Stimulated activated memory B cell treated with anti-CD40 and anti-IgM and Interleukin-4, amounts not matched to agents 10 μg/mL and 1 μg/mL and 100 μg/mL, for 72 hours (primary cell): ENCODE measurements around the gene KNSTRN.

ENCODE experiments used
- ATAC-seq: fragments of 150-1000 bp; cut with Tn5 transposase; 2 replicates; pipeline ENCODE4 v1.10.0; 2021
- H3K27ac Mint-ChIP-seq: one replicate; pipeline ENCODE4 v1.8.0; 2022; ENCODE audit warnings: mild to moderate bottlenecking, mixed read lengths
- H3K27me3 Mint-ChIP-seq: one replicate; pipeline ENCODE4 v1.8.0; 2022; ENCODE audit warnings: mixed read lengths
- H3K36me3 Mint-ChIP-seq: one replicate; pipeline ENCODE4 v1.8.0; 2022; ENCODE audit warnings: mixed read lengths
- H3K4me1 Mint-ChIP-seq: one replicate; pipeline ENCODE4 v1.8.0; 2022; ENCODE audit warnings: mixed read lengths
- H3K4me3 Mint-ChIP-seq: one replicate; pipeline ENCODE4 v1.8.0; 2022; ENCODE audit warnings: mild to moderate bottlenecking, moderate library complexity, mixed read lengths
- H3K9me3 Mint-ChIP-seq: one replicate; pipeline ENCODE4 v1.8.0; 2022; ENCODE audit warnings: mixed read lengths

The KNSTRN gene

DNA sequence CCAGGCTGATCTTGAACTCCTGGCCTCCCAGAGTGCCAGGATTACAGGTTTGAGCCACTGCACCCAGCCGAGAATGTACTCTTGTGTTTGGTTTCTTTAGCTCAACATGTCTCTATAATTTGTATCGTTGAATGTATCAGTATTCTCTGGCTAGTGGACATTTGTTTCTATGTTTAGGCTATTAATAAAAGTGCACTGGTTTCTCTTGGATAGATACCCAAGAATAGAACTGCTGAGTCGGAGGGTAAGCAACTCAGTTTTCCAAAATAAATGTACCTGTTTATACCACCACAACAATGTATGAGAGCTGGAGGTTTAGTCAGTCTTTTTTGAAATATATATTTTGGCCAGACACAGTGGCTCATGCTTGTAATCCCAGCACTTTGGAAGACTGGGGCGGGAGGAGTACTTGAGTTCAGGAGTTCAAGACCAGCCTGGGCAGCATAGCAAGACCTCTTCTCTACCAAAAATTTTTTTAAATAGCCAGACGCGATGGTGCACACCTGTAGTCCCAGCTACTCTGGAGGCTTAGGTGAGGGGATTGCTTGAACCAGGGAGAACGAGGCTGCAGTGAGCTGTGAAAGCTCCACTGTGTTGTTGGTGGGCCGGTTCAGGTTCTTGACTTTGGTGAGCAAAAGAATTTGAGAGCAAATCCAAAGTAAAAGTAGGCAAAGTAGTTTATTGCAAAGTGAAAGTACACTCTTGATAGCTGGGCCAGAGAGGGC, 15.3 kb downstream of the KNSTRN start:
- peaks cover 15% of the 10 kb centered on the region for H3K4me1 Mint-ChIP-seq
- ATAC-seq = no peak
- H3K27ac Mint-ChIP-seq = peak overlapping the region; percentile 3
- no peaks in the 10 kb centered on the region for H3K27me3 Mint-ChIP-seq
- peaks cover 10% of the 10 kb centered on the region for H3K36me3 Mint-ChIP-seq
- H3K4me3 Mint-ChIP-seq = peak overlapping the region; percentile 30
- no peaks in the 10 kb centered on the region for H3K9me3 Mint-ChIP-seq

GRCh38 chr15:40398413-40398873, 15.9 kb downstream of the KNSTRN start:
- Mint-ChIP-seq H3K27ac (peak overlapping the region; percentile 3), H3K4me3 (peak overlapping the region; percentile 22), H3K4me1 (peaks cover 15% of the 10 kb centered on the region), H3K27me3 (no peaks in the 10 kb centered on the region), H3K9me3 (no peaks in the 10 kb centered on the region), H3K36me3 (peaks cover 5% of the 10 kb centered on the region)
- ATAC-seq = peak; percentile 93

DNA sequence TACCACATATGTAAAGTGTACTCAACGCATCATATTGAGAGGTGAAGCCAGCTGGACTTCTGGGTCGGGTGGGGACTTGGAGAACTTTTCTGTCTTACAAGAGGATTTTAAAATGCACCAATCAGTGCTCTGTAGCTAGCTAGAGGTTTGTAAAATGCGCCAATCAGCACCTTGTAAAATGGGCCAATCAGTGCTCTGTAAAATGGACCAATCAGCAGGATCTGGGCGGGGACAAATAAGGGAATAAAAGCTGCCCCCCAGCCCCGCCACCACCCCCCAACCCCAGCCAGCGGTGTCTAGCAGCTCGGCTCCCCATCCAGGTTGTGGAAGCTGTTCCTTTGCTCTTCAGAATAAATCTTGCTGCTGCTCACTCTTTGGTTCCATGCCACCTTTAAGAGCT, 16.8 kb downstream of the KNSTRN start:
- H3K4me1 Mint-ChIP-seq = peaks cover 15% of the 10 kb centered on the region
- no peaks in the 10 kb centered on the region for H3K9me3 Mint-ChIP-seq
- no peak overlapping the region for H3K4me3 Mint-ChIP-seq
- no peaks in the 10 kb centered on the region for H3K36me3 Mint-ChIP-seq
- no peak overlapping the region for H3K27ac Mint-ChIP-seq
- no peak for ATAC-seq
- no peaks in the 10 kb centered on the region for H3K27me3 Mint-ChIP-seq

DNA sequence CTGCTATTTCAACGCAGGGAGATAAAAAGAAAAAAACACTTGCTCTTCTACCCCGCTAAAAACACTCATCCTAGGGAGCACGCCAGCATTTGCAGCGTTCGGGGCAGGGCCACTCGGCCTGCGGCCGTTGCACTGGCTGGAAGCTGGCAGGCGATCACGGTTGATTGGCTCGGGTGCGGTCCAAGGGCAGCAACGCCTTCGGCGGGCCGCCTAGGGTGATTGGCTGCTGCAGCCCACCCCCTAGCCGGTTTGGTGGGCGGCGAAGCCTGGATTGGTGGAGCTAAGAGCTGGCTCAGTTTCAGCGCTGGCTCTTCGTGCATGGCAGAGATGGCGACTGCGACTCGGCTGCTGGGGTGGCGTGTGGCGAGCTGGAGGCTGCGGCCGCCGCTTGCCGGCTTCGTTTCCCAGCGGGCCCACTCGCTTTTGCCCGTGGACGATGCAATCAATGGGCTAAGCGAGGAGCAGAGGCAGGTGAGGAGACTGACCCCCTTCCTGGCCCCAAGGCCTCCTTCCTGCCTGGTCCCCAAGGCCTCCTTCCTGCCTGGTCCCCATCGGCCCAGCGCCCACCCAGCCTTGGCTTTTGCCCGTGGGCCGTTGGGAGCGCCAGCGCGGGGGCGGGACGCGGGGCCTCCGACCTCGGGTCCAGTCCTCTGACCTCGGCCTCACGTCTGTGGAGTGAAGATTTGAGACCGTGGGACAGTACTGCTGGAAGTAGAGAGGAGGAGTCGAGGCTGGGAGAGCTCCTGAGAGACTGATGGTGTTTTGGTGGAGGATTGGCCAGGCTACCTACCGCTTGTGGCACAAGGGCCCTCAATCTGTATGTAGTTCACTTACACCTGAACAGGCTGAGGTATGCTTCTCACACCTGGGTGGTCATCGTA, 23.2 kb downstream of the KNSTRN start, which contains the start of gene IVD:
IVD (plus strand) TSS at position 295 of the 881 bp plus-strand sequence; CDS start at position 328, 33 bp downstream.
- peaks cover 34% of the 10 kb centered on the region for H3K4me1 Mint-ChIP-seq
- ATAC-seq = peak; percentile 98
- H3K27ac Mint-ChIP-seq = peak within 1 kb of the TSS; percentile 90
- H3K9me3 Mint-ChIP-seq = no peaks in the 10 kb centered on the region
- peaks cover 20% of the 10 kb centered on the region for H3K36me3 Mint-ChIP-seq
- no peaks in the 10 kb centered on the region for H3K27me3 Mint-ChIP-seq
- H3K4me3 Mint-ChIP-seq = peak within 1 kb of the TSS; percentile 91

GRCh38 chr15:40407330-40407990, 24.9 kb downstream of the KNSTRN start:
- Mint-ChIP-seq H3K36me3 (peaks cover 37% of the 10 kb centered on the region), H3K27me3 (no peaks in the 10 kb centered on the region), H3K9me3 (no peaks in the 10 kb centered on the region), H3K4me1 (peaks cover 34% of the 10 kb centered on the region), H3K4me3 (peak overlapping the region; percentile 91), H3K27ac (peak overlapping the region; percentile 90)
- ATAC-seq = peak; percentile 88

GRCh38 chr15:40409366-40409765, 26.8 kb downstream of the KNSTRN start:
- H3K9me3 Mint-ChIP-seq = no peaks in the 10 kb centered on the region
- H3K4me1 Mint-ChIP-seq = peaks cover 34% of the 10 kb centered on the region
- H3K4me3 Mint-ChIP-seq = no peak overlapping the region
- H3K27ac Mint-ChIP-seq = peak overlapping the region; percentile 35
- ATAC-seq = no peak
- no peaks in the 10 kb centered on the region for H3K27me3 Mint-ChIP-seq
- H3K36me3 Mint-ChIP-seq = peaks cover 53% of the 10 kb centered on the region

- peaks cover 64% of the 10 kb centered on the region for H3K36me3 Mint-ChIP-seq
- no peak for ATAC-seq
- no peak overlapping the region for H3K27ac Mint-ChIP-seq
- no peaks in the 10 kb centered on the region for H3K9me3 Mint-ChIP-seq
- no peaks in the 10 kb centered on the region for H3K27me3 Mint-ChIP-seq
- no peak overlapping the region for H3K4me3 Mint-ChIP-seq
- H3K4me1 Mint-ChIP-seq = peaks cover 26% of the 10 kb centered on the region
Observed at GRCh38 chr15:40410476-40410875, 28.0 kb downstream of the KNSTRN start.

DNA sequence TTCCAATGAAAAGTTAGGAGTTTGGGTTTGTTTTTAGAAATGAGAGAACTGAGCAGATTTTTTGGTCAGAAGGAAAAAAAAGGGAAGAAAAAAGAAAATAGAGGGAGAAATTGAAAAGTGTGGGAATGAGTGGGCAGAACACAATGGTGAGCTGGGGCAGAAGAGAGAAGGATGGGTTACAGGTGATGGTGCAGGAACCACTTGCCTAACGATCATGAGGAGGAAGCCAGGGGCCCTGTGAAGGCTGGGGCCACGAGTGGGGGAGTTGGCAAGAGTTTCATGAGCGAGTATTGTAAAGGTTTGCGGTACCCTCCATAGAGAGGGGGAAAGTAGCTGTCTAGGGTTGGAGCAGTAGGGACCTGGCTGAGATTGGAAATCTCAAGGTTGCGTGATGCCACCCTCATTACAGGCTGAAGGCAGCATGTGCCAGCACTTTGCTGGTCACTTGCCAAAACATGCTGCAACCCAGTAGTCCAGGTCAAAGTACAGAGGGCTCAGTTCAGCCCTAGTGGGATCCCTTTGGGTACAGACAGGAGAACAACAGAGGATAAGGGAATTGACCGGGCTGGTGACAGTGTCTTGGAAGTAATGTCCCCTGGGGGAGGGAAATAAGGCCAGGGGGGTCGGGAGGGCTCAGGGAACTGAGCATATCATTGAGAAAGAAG, 29.7 kb downstream of the KNSTRN start:
- Mint-ChIP-seq H3K27ac (no peak overlapping the region), H3K36me3 (peaks cover 75% of the 10 kb centered on the region), H3K9me3 (no peaks in the 10 kb centered on the region), H3K27me3 (no peaks in the 10 kb centered on the region), H3K4me3 (no peak overlapping the region), H3K4me1 (peaks cover 9% of the 10 kb centered on the region)
- no peak for ATAC-seq

GRCh38 chr15:40413036-40413435, 30.5 kb downstream of the KNSTRN start:
- no peak overlapping the region for H3K4me3 Mint-ChIP-seq
- H3K36me3 Mint-ChIP-seq = peaks cover 72% of the 10 kb centered on the region
- peaks cover under 1% of the 10 kb centered on the region for H3K4me1 Mint-ChIP-seq
- H3K27me3 Mint-ChIP-seq = no peaks in the 10 kb centered on the region
- H3K27ac Mint-ChIP-seq = no peak overlapping the region
- no peaks in the 10 kb centered on the region for H3K9me3 Mint-ChIP-seq
- ATAC-seq = no peak

DNA sequence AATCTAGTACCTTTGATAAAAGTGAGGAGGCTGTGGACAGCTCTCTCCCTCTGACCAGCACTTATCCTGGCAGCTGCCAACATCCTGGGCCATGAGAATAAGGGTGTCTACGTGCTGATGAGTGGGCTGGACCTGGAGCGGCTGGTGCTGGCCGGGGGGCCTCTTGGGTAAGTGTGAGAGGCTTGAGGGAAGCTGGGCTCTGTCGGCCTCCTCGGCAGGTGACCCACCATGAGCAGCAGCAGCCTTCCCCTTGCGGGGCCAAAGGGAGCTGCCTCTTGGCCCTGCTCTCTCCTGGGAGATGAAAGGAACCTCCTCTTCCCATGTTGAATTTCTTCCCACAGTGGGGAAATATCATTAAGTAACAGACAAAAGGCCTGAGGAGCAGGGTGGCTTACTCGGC, 32.3 kb downstream of the KNSTRN start:
- H3K36me3 Mint-ChIP-seq = peaks cover 77% of the 10 kb centered on the region

GRCh38 chr15:40415226-40415625, 32.7 kb downstream of the KNSTRN start:
- no peak for ATAC-seq
- Mint-ChIP-seq H3K4me1 (no peaks in the 10 kb centered on the region), H3K27ac (no peak overlapping the region), H3K36me3 (peaks cover 73% of the 10 kb centered on the region), H3K4me3 (no peak overlapping the region), H3K9me3 (no peaks in the 10 kb centered on the region), H3K27me3 (no peaks in the 10 kb centered on the region)

More for the DNA sequence above, 32.3 kb downstream of the KNSTRN start:
- Mint-ChIP-seq H3K4me3 (no peak overlapping the region), H3K27me3 (no peaks in the 10 kb centered on the region), H3K4me1 (no peaks in the 10 kb centered on the region), H3K27ac (no peak overlapping the region), H3K9me3 (no peaks in the 10 kb centered on the region)
- no peak for ATAC-seq

DNA sequence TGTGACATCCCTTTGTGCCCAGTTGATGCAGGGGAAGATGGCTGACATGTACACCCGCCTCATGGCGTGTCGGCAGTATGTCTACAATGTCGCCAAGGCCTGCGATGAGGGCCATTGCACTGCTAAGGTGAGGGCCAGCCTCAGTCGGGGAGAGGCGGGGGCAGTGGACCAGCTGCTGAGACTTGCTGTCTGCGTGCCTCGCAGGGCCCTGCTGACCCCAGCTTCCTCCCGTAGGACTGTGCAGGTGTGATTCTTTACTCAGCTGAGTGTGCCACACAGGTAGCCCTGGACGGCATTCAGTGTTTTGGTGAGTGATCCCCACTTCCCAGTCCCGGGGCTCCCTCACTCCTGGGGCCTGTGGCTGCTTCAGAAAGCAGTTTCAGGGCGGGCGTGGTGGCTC, 33.5 kb downstream of the KNSTRN start:
- Mint-ChIP-seq H3K36me3 (peaks cover 64% of the 10 kb centered on the region), H3K4me3 (no peak overlapping the region), H3K27ac (no peak overlapping the region), H3K9me3 (no peaks in the 10 kb centered on the region), H3K27me3 (no peaks in the 10 kb centered on the region), H3K4me1 (no peaks in the 10 kb centered on the region)
- no peak for ATAC-seq

DNA sequence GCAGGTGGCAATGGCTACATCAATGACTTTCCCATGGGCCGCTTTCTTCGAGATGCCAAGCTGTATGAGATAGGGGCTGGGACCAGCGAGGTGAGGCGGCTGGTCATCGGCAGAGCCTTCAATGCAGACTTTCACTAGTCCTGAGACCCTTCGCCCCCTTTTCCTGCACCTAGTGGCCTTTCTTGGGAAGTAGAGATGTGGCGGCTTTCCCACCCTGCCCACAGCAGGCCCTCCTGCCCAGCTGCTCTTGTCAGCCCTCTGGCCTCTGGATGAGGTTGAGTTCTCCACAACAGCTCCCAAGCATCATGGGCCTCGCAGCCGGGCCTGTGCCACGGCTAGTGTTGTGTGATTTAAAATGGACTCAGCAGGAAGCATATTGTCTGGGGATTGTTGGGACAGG, 35.6 kb downstream of the KNSTRN start:
- H3K4me1 Mint-ChIP-seq = peaks cover 9% of the 10 kb centered on the region
- no peak for ATAC-seq
- H3K27me3 Mint-ChIP-seq = no peaks in the 10 kb centered on the region
- H3K36me3 Mint-ChIP-seq = peaks cover 44% of the 10 kb centered on the region
- no peak overlapping the region for H3K27ac Mint-ChIP-seq
- no peaks in the 10 kb centered on the region for H3K9me3 Mint-ChIP-seq
- H3K4me3 Mint-ChIP-seq = no peak overlapping the region

- H3K4me1 Mint-ChIP-seq = peaks cover 9% of the 10 kb centered on the region
- ATAC-seq = no peak
- no peaks in the 10 kb centered on the region for H3K27me3 Mint-ChIP-seq
- H3K36me3 Mint-ChIP-seq = peaks cover 26% of the 10 kb centered on the region
- H3K27ac Mint-ChIP-seq = no peak overlapping the region
- no peaks in the 10 kb centered on the region for H3K9me3 Mint-ChIP-seq
- no peak overlapping the region for H3K4me3 Mint-ChIP-seq
Observed at GRCh38 chr15:40420071-40420713, 37.7 kb downstream of the KNSTRN start.
